HG03342 (cell line): ENCODE results near the gene IDH3A.

Source experiments
- ATAC-seq: cut with Tn5 transposase; IDR thresholded peaks from one replicate; pipeline ENCODE4 v1.9.1; 2021; ENCODE audit warnings: mild to moderate bottlenecking, moderate library complexity; ENCODE audit not compliant: unreplicated experiment

Gene IDH3A

GRCh38 chr15:78213956-78214355 lies 64.8 kb downstream of the IDH3A start:
- no peak for ATAC-seq

DNA sequence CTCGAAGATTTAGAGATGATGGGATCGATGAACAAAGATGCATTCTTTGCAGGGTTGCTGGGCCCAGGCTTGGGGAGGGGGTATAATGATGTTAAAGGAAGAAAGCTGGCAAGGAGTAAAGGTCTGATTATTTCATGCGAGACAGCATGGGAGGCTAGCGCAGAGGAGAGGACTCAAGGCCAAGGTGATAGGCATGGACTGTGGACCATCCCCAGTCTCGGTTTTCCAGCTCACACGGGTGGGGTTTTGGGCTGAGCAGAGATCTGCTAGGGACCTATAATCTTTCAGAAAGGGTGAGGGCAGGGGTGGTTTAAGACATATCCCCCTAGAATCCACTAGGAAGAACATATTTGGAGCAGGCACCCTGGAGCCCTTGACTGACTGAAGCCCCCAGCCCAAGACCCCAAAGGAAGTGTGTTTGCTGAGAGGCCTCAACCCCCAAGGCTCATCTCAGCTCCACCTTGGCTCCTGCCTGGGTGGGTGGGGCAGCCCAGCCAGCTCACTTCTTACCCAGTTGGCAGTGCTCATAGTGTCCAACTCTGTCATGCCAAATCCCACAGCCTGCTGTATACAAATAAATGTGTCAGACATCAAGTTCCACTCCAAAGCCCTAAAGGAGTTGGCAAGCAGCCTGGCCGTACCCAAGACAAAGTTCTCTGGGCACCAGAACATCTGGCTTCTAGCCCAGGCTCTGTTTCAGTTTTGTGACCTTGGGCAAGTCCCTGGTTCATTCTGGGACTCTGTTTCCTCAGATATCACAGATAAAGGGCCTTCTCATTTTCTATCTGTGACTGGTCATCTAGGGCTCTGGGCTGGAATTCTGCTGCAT lies 67.3 kb downstream of the IDH3A start:
- ATAC-seq = no peak

DNA sequence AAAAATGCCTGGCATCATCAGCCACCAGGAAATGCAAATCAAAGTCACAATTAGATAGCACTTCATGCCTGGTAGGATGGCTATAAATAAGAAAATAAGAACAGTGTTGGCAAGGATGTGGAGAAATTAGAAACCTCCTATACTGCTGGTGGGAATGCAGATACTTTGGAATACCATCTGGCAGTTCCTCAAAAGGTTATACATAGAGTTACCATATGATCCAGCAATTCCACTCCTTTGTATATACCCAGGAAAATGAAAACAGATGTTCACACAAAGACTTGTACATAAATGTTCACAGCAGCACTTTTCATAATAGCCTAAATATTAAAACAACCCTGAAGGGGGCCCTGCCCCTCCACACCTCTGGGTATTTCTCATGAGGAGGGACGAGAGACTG lies 71.6 kb downstream of the IDH3A start:
- ATAC-seq = no peak
